Astrocyte (in vitro differentiated cells and primary cell): ENCODE data around the gene UBL4A. TPM values are rescaled to one million over a fixed set of nuclear protein-coding genes. Genes with fewer than 3 reads are reported as not detected.

Source experiments
- DNase-seq: peaks from one replicate; pipeline ENCODE4 v3.0.0-alpha.2; 2010; ENCODE audit warnings: low read depth
- FAIRE-seq: peaks from 2 replicates; lab custom pipeline; 2011; peaks lifted over from hg19 to GRCh38; lab: Jason Lieb, UNC
- H2AFZ ChIP-seq: 2 replicates; pipeline ENCODE4 v1.6.0; 2012; ENCODE audit warnings: low read depth, low read length, inconsistent platforms
- H3K27ac ChIP-seq: 2 replicates; pipeline ENCODE4 v1.5.1; 2011; ENCODE audit warnings: low read depth, low read length, inconsistent platforms
- H3K27me3 ChIP-seq: 2 replicates; pipeline ENCODE4 v1.6.0; 2011; ENCODE audit warnings: low read length, inconsistent platforms; ENCODE audit not compliant: insufficient read depth
- H3K36me3 ChIP-seq: 2 replicates; pipeline ENCODE4 v1.5.1; 2011; ENCODE audit warnings: low read length, inconsistent platforms; ENCODE audit not compliant: insufficient read depth
- H3K4me1 ChIP-seq: 2 replicates; pipeline ENCODE4 v1.5.1; 2011; ENCODE audit warnings: low read length, inconsistent platforms; ENCODE audit not compliant: insufficient read depth
- H3K4me2 ChIP-seq: 2 replicates; pipeline ENCODE4 v1.6.0; 2012; ENCODE audit warnings: low read length, inconsistent platforms
- H3K4me3 ChIP-seq: 2 replicates; pipeline ENCODE4 v1.5.1; 2011; ENCODE audit warnings: low read depth, mild to moderate bottlenecking, low read length, inconsistent platforms; ENCODE audit not compliant: insufficient read depth
- H3K79me2 ChIP-seq: 2 replicates; pipeline ENCODE4 v1.6.0; 2012; ENCODE audit warnings: mild to moderate bottlenecking, low read length, inconsistent platforms; ENCODE audit not compliant: insufficient read depth
- H3K9ac ChIP-seq: 2 replicates; pipeline ENCODE4 v1.6.0; 2012; ENCODE audit warnings: mild to moderate bottlenecking, low read length, inconsistent platforms
- H3K9me3 ChIP-seq: 2 replicates; pipeline ENCODE4 v1.5.1; 2012; ENCODE audit warnings: low read depth, mild to moderate bottlenecking, low read length, inconsistent platforms; ENCODE audit not compliant: insufficient read depth
- H4K20me1 ChIP-seq: 2 replicates; pipeline ENCODE4 v1.6.0; 2012; ENCODE audit warnings: low read length, inconsistent platforms; ENCODE audit not compliant: insufficient read depth
- H3K27ac Mint-ChIP-seq: one replicate; pipeline ENCODE4 v1.8.0; 2021; ENCODE audit warnings: mild to moderate bottlenecking, mixed read lengths; ENCODE audit not compliant: unreplicated experiment
- H3K27me3 Mint-ChIP-seq: one replicate; pipeline ENCODE4 v1.8.0; 2021; ENCODE audit warnings: low read depth, mixed read lengths; ENCODE audit not compliant: unreplicated experiment
- H3K36me3 Mint-ChIP-seq: one replicate; pipeline ENCODE4 v1.8.0; 2021; ENCODE audit warnings: low read depth, mixed read lengths; ENCODE audit not compliant: unreplicated experiment
- H3K4me1 Mint-ChIP-seq: one replicate; pipeline ENCODE4 v1.8.0; 2021; ENCODE audit warnings: low read depth, mixed read lengths; ENCODE audit not compliant: unreplicated experiment
- H3K4me3 Mint-ChIP-seq: one replicate; pipeline ENCODE4 v1.8.0; 2021; ENCODE audit warnings: mild to moderate bottlenecking, moderate library complexity, mixed read lengths; ENCODE audit not compliant: unreplicated experiment
- H3K9me3 Mint-ChIP-seq: one replicate; pipeline ENCODE4 v1.8.0; 2021; ENCODE audit warnings: mild to moderate bottlenecking, mixed read lengths; ENCODE audit not compliant: unreplicated experiment
- CTCF ChIP-seq: IDR thresholded peaks from 2 replicates; pipeline ENCODE4 v1.5.1; 2011; ENCODE audit warnings: low read depth, mild to moderate bottlenecking, inconsistent platforms, low read length, moderate library complexity; ENCODE audit not compliant: insufficient read depth
- EZH2 ChIP-seq: IDR thresholded peaks from 2 replicates; pipeline ENCODE4 v1.6.1; 2012; ENCODE audit warnings: mild to moderate bottlenecking, low read length, inconsistent platforms; ENCODE audit not compliant: insufficient read depth
- total RNA-seq: library from RNA; stranded (reverse); gene quantifications from 2 replicates; pipeline ENCODE4 v1.2.1, GENCODE V29; 2021

Gene UBL4A
- total RNA-seq, 1 donor from 2014 or later: 25.8 TPM

GRCh38 chrX:154464806-154465365 lies 21.5 kb downstream of the UBL4A start:
- FAIRE-seq: no peak
- Histone ChIP-seq H3K4me3 (no peak overlapping the region), H3K4me2 (no peak overlapping the region), H4K20me1 (peaks cover 37% of the 10 kb centered on the region), H3K4me1 (no peaks in the 10 kb centered on the region), H3K27me3 (no peaks in the 10 kb centered on the region), H3K79me2 (peaks cover 34% of the 10 kb centered on the region), H2AFZ (no peak overlapping the region), H3K27ac (no peak overlapping the region), H3K9me3 (no peaks in the 10 kb centered on the region), H3K9ac (no peak overlapping the region), H3K36me3 (no peaks in the 10 kb centered on the region)
- H3K36me3 Mint-ChIP-seq: no peaks in the 10 kb centered on the region
- H3K4me3 Mint-ChIP-seq: no peak overlapping the region
- no peak for TF ChIP-seq EZH2
- TF ChIP-seq CTCF: no peak
- DNase-seq: no peak
- H3K4me1 Mint-ChIP-seq: no peaks in the 10 kb centered on the region
- no peak overlapping the region for H3K27ac Mint-ChIP-seq
- H3K9me3 Mint-ChIP-seq: no peaks in the 10 kb centered on the region
- no peaks in the 10 kb centered on the region for H3K27me3 Mint-ChIP-seq

GRCh38 chrX:154463611-154464220 lies 22.7 kb downstream of the UBL4A start:
- Histone ChIP-seq H3K9me3 (no peaks in the 10 kb centered on the region), H3K4me3 (no peak overlapping the region), H3K27ac (no peak overlapping the region), H3K36me3 (no peaks in the 10 kb centered on the region), H3K4me2 (no peak overlapping the region), H3K27me3 (no peaks in the 10 kb centered on the region), H3K9ac (no peak overlapping the region), H4K20me1 (peaks cover 43% of the 10 kb centered on the region), H3K79me2 (peaks cover 45% of the 10 kb centered on the region), H2AFZ (no peak overlapping the region), H3K4me1 (peaks cover 4% of the 10 kb centered on the region)
- H3K27me3 Mint-ChIP-seq: no peaks in the 10 kb centered on the region
- no peak for FAIRE-seq
- no peaks in the 10 kb centered on the region for H3K4me1 Mint-ChIP-seq
- no peak for TF ChIP-seq EZH2
- TF ChIP-seq CTCF: no peak
- no peaks in the 10 kb centered on the region for H3K36me3 Mint-ChIP-seq
- DNase-seq: no peak
- H3K9me3 Mint-ChIP-seq: no peaks in the 10 kb centered on the region
- H3K27ac Mint-ChIP-seq: no peak overlapping the region
- no peak overlapping the region for H3K4me3 Mint-ChIP-seq

- Histone ChIP-seq H3K9ac (no peak overlapping the region), H3K36me3 (no peaks in the 10 kb centered on the region)
- FAIRE-seq: no peak
Observed at GRCh38 chrX:154462396-154462795, 24.0 kb downstream of the UBL4A start.

More at GRCh38 chrX:154462396-154462795, 24.0 kb downstream of the UBL4A start:
- no peak overlapping the region for H3K4me2 ChIP-seq
- H3K79me2 ChIP-seq: peaks cover 50% of the 10 kb centered on the region
- no peak overlapping the region for H2AFZ ChIP-seq
- DNase-seq: no peak
- H3K27me3 Mint-ChIP-seq: no peaks in the 10 kb centered on the region
- no peak overlapping the region for H3K4me3 ChIP-seq
- no peak overlapping the region for H3K27ac ChIP-seq
- no peaks in the 10 kb centered on the region for H3K27me3 ChIP-seq
- TF ChIP-seq CTCF (no peak), EZH2 (no peak)
- H3K4me1 Mint-ChIP-seq: no peaks in the 10 kb centered on the region
- H3K4me1 ChIP-seq: peaks cover 4% of the 10 kb centered on the region
- no peak overlapping the region for H3K4me3 Mint-ChIP-seq
- no peaks in the 10 kb centered on the region for H3K9me3 Mint-ChIP-seq
- H3K36me3 Mint-ChIP-seq: no peaks in the 10 kb centered on the region
- H3K27ac Mint-ChIP-seq: no peak overlapping the region
- peaks cover 45% of the 10 kb centered on the region for H4K20me1 ChIP-seq
- H3K9me3 ChIP-seq: no peaks in the 10 kb centered on the region
